ENCODE data around the gene CSF3. TPM values are rescaled to one million over a fixed set of nuclear protein-coding genes. Genes with fewer than 3 reads are reported as not detected.

The CSF3 gene
- total RNA-seq, 1 experiment from 2014 or later = not detected

GRCh38 chr17:39968761-39969160, 46.5 kb upstream of the CSF3 start:
- Histone ChIP-seq H2AFZ (ENCODE audit: low read depth, low read length, poor library complexity, severe bottlenecking) (no peak overlapping the region), H4K20me1 (ENCODE audit: insufficient read depth) (no peaks in the 10 kb centered on the region), H3K27ac (ENCODE audit: low read depth, low read length) (no peak overlapping the region), H3K4me3 (replicated peaks in 1 of 2; ENCODE audit: low read depth in 1 of 2, low read length in 2 of 2) (no peak overlapping the region), H3K4me1 (ENCODE audit: control insufficient read depth in 1 of 2, insufficient read depth in 2 of 2, low read length in 2 of 2) (peaks cover 0 to 2% of the 10 kb centered on the region in 2 experiments; a peak in 1 of 4 replicates), H3K79me2 (ENCODE audit: insufficient read depth, low read length) (no peaks in the 10 kb centered on the region), H3K9ac (ENCODE audit: low read length) (no peak overlapping the region), H3K27me3 (ENCODE audit: insufficient read depth, low read length) (peaks cover 14% of the 10 kb centered on the region; the same call in 1 of the 2 replicates), H3K4me2 (ENCODE audit: low read length) (no peak overlapping the region), H3K9me3 (ENCODE audit: control insufficient read depth in 1 of 2, insufficient read depth in 1 of 2, low read depth in 1 of 2, low read length in 2 of 2) (no peaks in the 10 kb centered on the region), H3K9me2 (ENCODE audit: insufficient read depth) (no peaks in the 10 kb centered on the region), H3K36me3 (ENCODE audit: control insufficient read depth in 1 of 2, insufficient read depth in 2 of 2, low read length in 2 of 2) (no peaks in the 10 kb centered on the region)
- DNase-seq (ENCODE audit: low read depth, low spot score) (no peak), ATAC-seq (no peak)
- POLR2A ChIA-PET = no interaction called here
- BruUV-seq (replicated peaks) = no TSS peak
- RAD21 ChIA-PET (ENCODE audit: low non-redundant PET in 1 of 2, low total read pairs in 2 of 2, uncharacterized antibody in 2 of 2, unreplicated experiment in 2 of 2) = no interaction called here
- TF ChIP-seq ZNF274 (IDR thresholded peaks at IDR 0.05; ENCODE audit: low read depth, low read length) = no peak
- no peak for TF ChIP-seq REST (IDR thresholded peaks at IDR 0.05; ENCODE audit: low read depth)
- TF ChIP-seq POLR2A (IDR thresholded peaks at IDR 0.05; ENCODE audit: borderline replicate concordance, extremely low read depth, insufficient read depth, insufficient read length) = no peak
- no peak for TF ChIP-seq TCF7L2 (IDR thresholded peaks at IDR 0.05; ENCODE audit: borderline replicate concordance, extremely low read depth, insufficient read depth, insufficient read length)
- no peak for TF ChIP-seq POLR2AphosphoS5 (IDR thresholded peaks at IDR 0.05; ENCODE audit: low read depth, low read length)
- TF ChIP-seq ELF1 (IDR thresholded peaks at IDR 0.05; ENCODE audit: borderline replicate concordance, low read depth) = no peak
- no peak for TF ChIP-seq ATF3 (IDR thresholded peaks at IDR 0.05)
- TF ChIP-seq SIN3A (IDR thresholded peaks at IDR 0.05; ENCODE audit: low read depth) = no peak
- no peak for TF ChIP-seq SRF (IDR thresholded peaks at IDR 0.05; ENCODE audit: low read depth)
- no peak for TF ChIP-seq CBX3 (IDR thresholded peaks at IDR 0.05; ENCODE audit: low read depth)
- no peak for TF ChIP-seq YY1 (IDR thresholded peaks at IDR 0.05; ENCODE audit: extremely low read depth, insufficient replicate concordance, low read depth, low read length)
- no peak for TF ChIP-seq RAD21 (IDR thresholded peaks at IDR 0.05; ENCODE audit: low read depth)
- no peak for TF ChIP-seq CTCF (IDR thresholded peaks at IDR 0.05 in 2 of 3, conservative IDR thresholded peaks at IDR 0.05 in 1 of 3; ENCODE audit: borderline replicate concordance in 1 of 3, insufficient read depth in 1 of 3, low read depth in 2 of 3, low read length in 2 of 3)
- TF ChIP-seq ZFX (IDR thresholded peaks at IDR 0.05) = no peak
- TF ChIP-seq ZBTB33 (IDR thresholded peaks at IDR 0.05; ENCODE audit: extremely low read depth, insufficient replicate concordance, low read length) = no peak
- no peak for TF ChIP-seq MAX (IDR thresholded peaks at IDR 0.05)
- intact Hi-C loops (cut with micrococcal nuclease) = no loop called here
- CTCF ChIA-PET = interaction anchor here (0.7 to 1.3 kb wide), 3 partner anchors 10 to 350 kb away, joined by 3 to 5 read pairs (median 4); partner anchors contain the start of gene PSMD3

Data from HCT116 (cell line).